HepG2 (cell line): ENCODE measurements around the gene NAB1. TPM values are rescaled to one million over a fixed set of nuclear protein-coding genes. Genes with fewer than 3 reads are reported as not detected.

Experiments
- FOXA3 ChIP-seq: IDR thresholded peaks from 2 replicates; pipeline ENCODE4 v1.6.1; 2016; ENCODE audit warnings: missing genetic modification reagents, missing compliant biosample characterization
- FOXC1 ChIP-seq: sonication (generic); formaldehyde crosslinking; IDR thresholded peaks from 2 replicates; pipeline ENCODE4 v1.8.0; 2022; ENCODE audit warnings: mild to moderate bottlenecking, missing genetic modification reagents, borderline replicate concordance
- NFYC ChIP-seq: IDR thresholded peaks from 2 replicates; pipeline ENCODE4 v1.6.1; 2016; ENCODE audit warnings: missing genetic modification reagents, missing compliant biosample characterization
- NR2C2 ChIP-seq: sonication (generic); formaldehyde crosslinking; IDR thresholded peaks from 2 replicates; pipeline ENCODE4 v1.4.0; 2020; ENCODE audit warnings: missing genetic modification reagents, mild to moderate bottlenecking, moderate library complexity, borderline replicate concordance
- RFX1 ChIP-seq: fragments of 450-650 bp; IDR thresholded peaks from 2 replicates; pipeline ENCODE4 v1.6.1; 2017
- SUZ12 ChIP-seq: fragments of 150-350 bp; IDR thresholded peaks from 2 replicates; pipeline ENCODE4 v1.6.1; 2014; ENCODE audit warnings: low read depth, low read length
- USF2 ChIP-seq, 2 experiments: sonication (generic) in 1 of 2; formaldehyde crosslinking in 1 of 2; IDR thresholded peaks; 2 replicates each; pipeline versions ENCODE4 v1.5.1 to v1.6.1; 2011 to 2020; ENCODE audit warnings: borderline replicate concordance in 1 of 2, low read depth in 1 of 2, low read length in 1 of 2, mild to moderate bottlenecking in 1 of 2, missing genetic modification reagents in 1 of 2, moderate library complexity in 1 of 2
- ZNF17 ChIP-seq: sonication (generic); formaldehyde crosslinking; IDR thresholded peaks from 2 replicates; pipeline ENCODE4 v1.5.0; 2020; ENCODE audit warnings: mild to moderate bottlenecking, missing genetic modification reagents
- ZNF30 ChIP-seq: sonication (generic); formaldehyde crosslinking; IDR thresholded peaks from 2 replicates; pipeline ENCODE4 v1.5.0; 2020; ENCODE audit warnings: mild to moderate bottlenecking, missing genetic modification reagents
- ZNF550 ChIP-seq: sonication (generic); formaldehyde crosslinking; IDR thresholded peaks from 2 replicates; pipeline ENCODE4 v1.4.0; 2020; ENCODE audit warnings: mild to moderate bottlenecking, missing genetic modification reagents, borderline replicate concordance
- ZNF597 ChIP-seq: sonication (generic); formaldehyde crosslinking; IDR thresholded peaks from 2 replicates; pipeline ENCODE4 v1.5.0; 2020; ENCODE audit warnings: missing genetic modification reagents
- ZNF703 ChIP-seq: sonication (generic); formaldehyde crosslinking; IDR thresholded peaks from 2 replicates; pipeline ENCODE4 v1.5.1; 2020; ENCODE audit warnings: missing genetic modification reagents, mild to moderate bottlenecking, moderate library complexity, borderline replicate concordance
- ZNF749 ChIP-seq: sonication (generic); formaldehyde crosslinking; IDR thresholded peaks from 2 replicates; pipeline ENCODE4 v1.8.0; 2022; ENCODE audit warnings: mild to moderate bottlenecking, missing genetic modification reagents, moderate library complexity, borderline replicate concordance
- ZNF788 ChIP-seq: sonication (generic); formaldehyde crosslinking; IDR thresholded peaks from 2 replicates; pipeline ENCODE4 v1.5.0; 2020; ENCODE audit warnings: mild to moderate bottlenecking, missing genetic modification reagents, borderline replicate concordance
- ZSCAN25 ChIP-seq: sonication (generic); formaldehyde crosslinking; IDR thresholded peaks from 2 replicates; pipeline ENCODE4 v1.8.0; 2022; ENCODE audit warnings: mild to moderate bottlenecking, missing genetic modification reagents
- polyA plus RNA-seq, 8 experiments: library from polyadenylated mRNA; depleted of rRNA in 3 of 8; stranded (reverse) in 7 of 8; unstranded in 1 of 8; fragments of >200 nt; fragmentation: Illumina TruSeq in 4 of 8; extraction: Trizol in 4 of 8; gene quantifications; 2 replicates each; pipeline versions ENCODE4 v1.2.1 to v1.2.3, GENCODE V29; 2011 to 2016; ENCODE audit warnings: low read depth in 4 of 8, missing spikeins in 1 of 8, mixed read lengths in 1 of 8; ENCODE audit not compliant: insufficient read depth in 1 of 8
- total RNA-seq, 5 experiments: library from RNA; depleted of rRNA; stranded (reverse); fragments of >200 nt; fragmentation: Illumina TruSeq; extraction: Trizol; gene quantifications; 2 replicates each; pipeline ENCODE4 v1.2.3, GENCODE V29; 2016; ENCODE audit warnings: low read depth in 1 of 5
- TF ChIP-seq, protein P1 (sequence below): sonication (generic); formaldehyde crosslinking; conservative IDR thresholded peaks from 2 replicates; pipeline ENCODE4 v1.8.1; 2023; ENCODE audit warnings: missing genetic modification reagents
- TF ChIP-seq, protein P2 (sequence below): sonication (generic); formaldehyde crosslinking; IDR thresholded peaks from 2 replicates; pipeline ENCODE4 v1.5.1; 2020; ENCODE audit warnings: missing genetic modification reagents, mild to moderate bottlenecking, borderline replicate concordance
- TF ChIP-seq, protein P3 (sequence below): sonication (generic); formaldehyde crosslinking; IDR thresholded peaks from 2 replicates; pipeline ENCODE4 v1.5.0; 2020; ENCODE audit warnings: missing genetic modification reagents

NAB1 gene
- total and polyA plus RNA-seq, 2 of the 13 experiments (the other 11 are each of a cell fraction or from before 2014, with no cell fraction given) = 24.5 to 46.0 TPM

DNA sequence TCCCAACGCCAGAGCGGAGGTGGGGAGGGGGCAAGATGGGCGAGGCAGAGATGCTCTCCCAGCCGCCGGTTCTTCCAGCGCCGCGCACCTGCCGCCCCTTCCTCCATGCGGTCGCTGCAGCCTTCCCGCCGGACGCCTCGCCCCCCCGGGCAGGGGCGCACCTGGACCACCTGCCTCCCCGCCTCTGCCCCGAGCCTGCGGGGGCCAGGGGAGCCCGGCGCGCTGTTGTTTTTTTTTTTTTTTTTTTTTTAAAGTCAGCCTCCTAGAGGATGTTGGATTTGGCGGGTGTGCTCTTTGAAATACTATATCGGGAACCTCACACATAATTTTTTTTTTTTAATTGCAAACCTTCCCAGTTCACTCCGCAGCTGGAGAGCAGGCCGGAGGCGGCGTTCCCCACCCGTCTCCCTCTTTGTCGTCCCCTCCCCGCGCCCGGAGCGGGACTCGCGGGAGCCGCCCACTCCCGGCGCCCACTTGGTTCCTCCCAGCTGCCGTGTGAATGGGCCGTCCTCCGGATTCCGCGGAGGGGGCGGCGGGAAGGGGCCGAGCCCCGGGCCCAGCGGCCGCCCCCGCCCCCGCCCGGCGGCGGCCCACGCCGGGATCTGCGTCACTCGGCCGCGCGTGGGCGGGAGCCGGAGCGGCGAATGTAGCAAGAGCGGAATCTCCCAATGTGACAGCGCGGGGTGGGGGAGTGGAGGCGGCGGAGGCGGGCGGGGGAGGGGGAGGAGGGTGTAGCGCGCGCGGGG lies 421 bp upstream of the NAB1 start (continued):
- TF ChIP-seq, protein P1, sequence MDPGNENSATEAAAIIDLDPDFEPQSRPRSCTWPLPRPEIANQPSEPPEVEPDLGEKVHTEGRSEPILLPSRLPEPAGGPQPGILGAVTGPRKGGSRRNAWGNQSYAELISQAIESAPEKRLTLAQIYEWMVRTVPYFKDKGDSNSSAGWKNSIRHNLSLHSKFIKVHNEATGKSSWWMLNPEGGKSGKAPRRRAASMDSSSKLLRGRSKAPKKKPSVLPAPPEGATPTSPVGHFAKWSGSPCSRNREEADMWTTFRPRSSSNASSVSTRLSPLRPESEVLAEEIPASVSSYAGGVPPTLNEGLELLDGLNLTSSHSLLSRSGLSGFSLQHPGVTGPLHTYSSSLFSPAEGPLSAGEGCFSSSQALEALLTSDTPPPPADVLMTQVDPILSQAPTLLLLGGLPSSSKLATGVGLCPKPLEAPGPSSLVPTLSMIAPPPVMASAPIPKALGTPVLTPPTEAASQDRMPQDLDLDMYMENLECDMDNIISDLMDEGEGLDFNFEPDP (CRISPR knock-in tag) = no peak
- TF ChIP-seq ZNF788 (CRISPR knock-in tag) = peak; percentile 46; the same call in 1 of the 2 replicates
- no peak for TF ChIP-seq ZNF550
- TF ChIP-seq RFX1 = no peak
- TF ChIP-seq, protein P2, sequence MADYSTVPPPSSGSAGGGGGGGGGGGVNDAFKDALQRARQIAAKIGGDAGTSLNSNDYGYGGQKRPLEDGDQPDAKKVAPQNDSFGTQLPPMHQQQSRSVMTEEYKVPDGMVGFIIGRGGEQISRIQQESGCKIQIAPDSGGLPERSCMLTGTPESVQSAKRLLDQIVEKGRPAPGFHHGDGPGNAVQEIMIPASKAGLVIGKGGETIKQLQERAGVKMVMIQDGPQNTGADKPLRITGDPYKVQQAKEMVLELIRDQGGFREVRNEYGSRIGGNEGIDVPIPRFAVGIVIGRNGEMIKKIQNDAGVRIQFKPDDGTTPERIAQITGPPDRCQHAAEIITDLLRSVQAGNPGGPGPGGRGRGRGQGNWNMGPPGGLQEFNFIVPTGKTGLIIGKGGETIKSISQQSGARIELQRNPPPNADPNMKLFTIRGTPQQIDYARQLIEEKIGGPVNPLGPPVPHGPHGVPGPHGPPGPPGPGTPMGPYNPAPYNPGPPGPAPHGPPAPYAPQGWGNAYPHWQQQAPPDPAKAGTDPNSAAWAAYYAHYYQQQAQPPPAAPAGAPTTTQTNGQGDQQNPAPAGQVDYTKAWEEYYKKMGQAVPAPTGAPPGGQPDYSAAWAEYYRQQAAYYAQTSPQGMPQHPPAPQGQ (CRISPR knock-in tag) = no peak
- no peak for TF ChIP-seq ZNF17 (CRISPR knock-in tag)
- TF ChIP-seq ZNF30 (CRISPR knock-in tag) = peak; percentile 62; the same call in 1 of the 2 replicates
- TF ChIP-seq NR2C2 = peak; percentile 0; the same call in 1 of the 2 replicates
- 0 out of 2 replicates have a peak, but pooled peaks have one; percentile 56 for TF ChIP-seq FOXC1 (CRISPR knock-in tag)
- TF ChIP-seq FOXA3 = no peak
- no peak for TF ChIP-seq SUZ12
- TF ChIP-seq ZNF703 (CRISPR knock-in tag) = no peak
- no peak for TF ChIP-seq ZNF749 (CRISPR knock-in tag)
- peak; percentile 52; the same call in 1 of the 2 replicates for TF ChIP-seq ZSCAN25
- TF ChIP-seq, protein P3, sequence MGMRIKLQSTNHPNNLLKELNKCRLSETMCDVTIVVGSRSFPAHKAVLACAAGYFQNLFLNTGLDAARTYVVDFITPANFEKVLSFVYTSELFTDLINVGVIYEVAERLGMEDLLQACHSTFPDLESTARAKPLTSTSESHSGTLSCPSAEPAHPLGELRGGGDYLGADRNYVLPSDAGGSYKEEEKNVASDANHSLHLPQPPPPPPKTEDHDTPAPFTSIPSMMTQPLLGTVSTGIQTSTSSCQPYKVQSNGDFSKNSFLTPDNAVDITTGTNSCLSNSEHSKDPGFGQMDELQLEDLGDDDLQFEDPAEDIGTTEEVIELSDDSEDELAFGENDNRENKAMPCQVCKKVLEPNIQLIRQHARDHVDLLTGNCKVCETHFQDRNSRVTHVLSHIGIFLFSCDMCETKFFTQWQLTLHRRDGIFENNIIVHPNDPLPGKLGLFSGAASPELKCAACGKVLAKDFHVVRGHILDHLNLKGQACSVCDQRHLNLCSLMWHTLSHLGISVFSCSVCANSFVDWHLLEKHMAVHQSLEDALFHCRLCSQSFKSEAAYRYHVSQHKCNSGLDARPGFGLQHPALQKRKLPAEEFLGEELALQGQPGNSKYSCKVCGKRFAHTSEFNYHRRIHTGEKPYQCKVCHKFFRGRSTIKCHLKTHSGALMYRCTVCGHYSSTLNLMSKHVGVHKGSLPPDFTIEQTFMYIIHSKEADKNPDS (CRISPR knock-in tag) = no peak
- no peak for TF ChIP-seq USF2 (IDR thresholded peaks at IDR 0.05; ENCODE audit: low read depth, low read length)
- TF ChIP-seq USF2 (CRISPR knock-in tag; IDR thresholded peaks at IDR 0.05; ENCODE audit: borderline replicate concordance) = no peak
- no peak for TF ChIP-seq NFYC
- TF ChIP-seq ZNF597 = no peak
